HG03039 (cell line): Measurements from ENCODE around the gene BDKRB1.

Experiments
- ATAC-seq: cut with Tn5 transposase; IDR thresholded peaks from one replicate; pipeline ENCODE4 v1.9.1; 2021; ENCODE audit warnings: mild to moderate bottlenecking, moderate library complexity; ENCODE audit not compliant: unreplicated experiment

Gene BDKRB1

DNA sequence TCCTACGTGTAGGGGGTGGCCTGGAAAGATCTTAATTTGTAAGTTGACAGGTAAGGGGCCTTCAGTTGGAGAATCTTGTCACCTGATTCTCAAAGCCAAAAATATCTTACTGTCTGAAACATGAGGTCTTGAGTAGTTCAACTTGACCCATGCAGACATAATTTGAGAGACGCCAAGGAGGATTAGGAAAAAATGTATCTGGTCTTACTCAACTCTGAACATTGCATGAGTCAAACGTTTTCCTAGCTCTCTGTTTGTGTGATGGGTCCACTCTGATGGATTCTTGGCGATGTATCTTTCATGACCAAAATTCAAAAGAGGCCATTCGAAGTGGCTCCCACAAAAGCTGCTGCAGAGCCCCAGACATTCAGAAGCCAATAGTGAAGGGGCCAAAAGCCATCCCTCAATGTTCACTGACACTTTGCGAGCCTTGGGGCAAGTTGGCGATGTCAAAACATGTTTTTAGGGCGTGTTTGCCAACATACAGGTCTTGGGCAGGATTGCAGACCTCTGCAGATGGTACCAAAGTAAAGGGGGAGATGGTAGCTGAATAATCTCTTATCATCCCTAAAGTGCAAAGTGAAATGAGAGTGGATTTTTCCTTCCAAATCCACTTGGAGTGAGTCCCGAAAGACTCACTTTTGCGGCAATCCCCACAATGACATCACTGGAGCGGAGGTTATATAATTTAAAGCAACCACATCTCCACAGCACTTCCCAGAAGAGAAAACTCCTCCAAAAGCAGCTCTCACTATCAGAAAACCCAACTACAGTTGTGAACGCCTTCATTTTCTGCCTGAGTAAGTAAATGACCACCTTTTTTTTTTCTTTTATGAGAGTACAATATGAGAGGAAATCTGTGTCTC lies at the start of gene BDKRB1:
TSS of gene BDKRB1 (plus strand) at position 710 of the 866 bp plus-strand sequence. CDS start 7,473 bp downstream, outside the sequence.
- ATAC-seq: no peak

DNA sequence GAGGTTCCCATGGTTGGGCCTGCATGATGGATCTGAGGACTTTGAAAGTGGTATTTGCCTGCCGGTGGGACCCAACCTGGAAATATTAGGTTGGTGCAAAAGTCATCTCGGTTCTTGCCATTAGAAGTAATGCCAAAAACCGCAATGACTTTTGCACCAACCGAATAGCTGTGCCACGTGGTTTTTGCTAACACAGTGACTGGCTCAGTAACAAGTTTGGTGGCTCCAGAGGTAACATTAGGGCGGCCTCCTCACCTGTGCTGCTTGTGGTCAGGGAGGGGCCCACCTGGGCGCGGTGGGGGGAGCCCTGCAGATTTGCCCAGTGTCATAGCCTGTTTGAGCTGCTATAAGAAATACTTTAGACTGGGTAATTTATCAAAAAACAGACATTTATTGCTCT lies 49.5 kb upstream of the BDKRB1 start:
- ATAC-seq: no peak

DNA sequence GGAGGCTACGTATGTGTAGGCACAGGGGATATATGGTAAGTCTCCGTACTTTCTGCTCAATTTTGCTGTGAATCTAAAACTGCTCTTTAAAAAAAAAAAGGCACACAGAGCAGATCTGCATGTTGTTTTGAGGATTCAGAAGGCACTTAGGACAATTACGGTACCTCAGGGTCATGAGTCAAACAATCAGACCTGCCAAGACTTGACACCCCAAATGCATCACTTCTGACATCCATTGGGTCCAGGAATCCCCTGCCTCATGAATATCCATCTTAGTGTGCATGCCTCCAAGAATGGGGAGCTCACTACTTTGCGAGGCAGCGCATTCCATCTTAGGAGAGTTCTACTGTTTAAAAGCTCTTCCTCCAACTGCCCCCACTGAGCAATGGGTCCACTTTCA lies 48.3 kb upstream of the BDKRB1 start:
- ATAC-seq: no peak

DNA sequence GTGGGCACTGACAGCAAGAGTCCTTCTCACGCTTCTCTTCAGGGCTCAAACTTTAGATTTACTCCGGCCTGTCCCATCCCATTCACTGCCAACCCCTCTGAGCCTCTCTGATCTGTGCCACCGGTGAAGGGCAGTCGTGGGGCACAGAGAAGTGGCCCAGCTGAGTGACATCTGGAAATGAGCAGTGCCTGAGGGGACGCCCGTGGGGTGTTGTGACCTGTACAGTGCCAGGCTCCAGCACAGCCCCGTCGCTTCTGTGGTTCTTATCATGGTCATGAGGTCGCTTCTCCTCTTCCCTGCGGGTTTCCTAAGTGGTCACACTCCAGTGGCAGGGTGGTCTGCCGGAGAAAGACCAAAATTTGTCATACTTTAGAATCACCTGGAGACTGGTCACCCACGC lies 47.3 kb upstream of the BDKRB1 start:
- no peak for ATAC-seq

DNA sequence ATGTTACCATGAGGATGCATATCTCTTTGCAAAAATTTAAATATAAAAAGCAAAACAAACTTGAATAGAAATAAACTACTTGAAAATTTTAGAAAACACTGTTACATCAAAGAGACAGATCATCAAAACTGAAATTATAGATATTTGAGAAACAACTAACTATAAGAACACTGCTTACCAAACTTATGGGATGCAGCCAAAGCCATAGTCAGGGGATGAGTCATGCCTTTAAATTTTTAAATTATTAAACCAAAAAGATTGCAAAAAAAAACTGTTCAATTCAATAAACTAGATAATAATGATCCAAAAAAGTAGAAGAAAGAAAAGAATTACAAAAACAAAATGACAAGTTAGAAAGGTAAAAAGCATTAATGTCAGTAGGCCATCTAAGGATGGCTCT lies 43.9 kb upstream of the BDKRB1 start:
- ATAC-seq: no peak

DNA sequence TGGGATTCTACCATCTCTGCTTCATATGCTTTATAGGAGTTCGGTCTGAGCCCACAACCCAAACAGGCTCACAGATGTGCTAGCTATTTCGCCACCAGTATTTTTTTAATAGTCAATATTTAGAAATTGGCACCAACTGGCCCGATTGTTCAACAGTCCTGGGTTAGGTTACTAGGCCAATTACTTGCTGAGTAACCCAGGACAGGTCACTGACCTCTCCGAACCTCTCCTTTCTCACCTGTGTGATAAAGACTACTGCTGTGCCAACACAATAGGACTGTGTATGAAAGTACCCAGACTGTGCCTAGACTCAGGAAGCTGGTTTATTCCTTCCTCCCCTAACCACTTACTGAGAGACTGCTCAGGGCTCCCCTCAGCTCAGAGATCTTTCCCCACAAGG lies 43.1 kb upstream of the BDKRB1 start:
- ATAC-seq: no peak

DNA sequence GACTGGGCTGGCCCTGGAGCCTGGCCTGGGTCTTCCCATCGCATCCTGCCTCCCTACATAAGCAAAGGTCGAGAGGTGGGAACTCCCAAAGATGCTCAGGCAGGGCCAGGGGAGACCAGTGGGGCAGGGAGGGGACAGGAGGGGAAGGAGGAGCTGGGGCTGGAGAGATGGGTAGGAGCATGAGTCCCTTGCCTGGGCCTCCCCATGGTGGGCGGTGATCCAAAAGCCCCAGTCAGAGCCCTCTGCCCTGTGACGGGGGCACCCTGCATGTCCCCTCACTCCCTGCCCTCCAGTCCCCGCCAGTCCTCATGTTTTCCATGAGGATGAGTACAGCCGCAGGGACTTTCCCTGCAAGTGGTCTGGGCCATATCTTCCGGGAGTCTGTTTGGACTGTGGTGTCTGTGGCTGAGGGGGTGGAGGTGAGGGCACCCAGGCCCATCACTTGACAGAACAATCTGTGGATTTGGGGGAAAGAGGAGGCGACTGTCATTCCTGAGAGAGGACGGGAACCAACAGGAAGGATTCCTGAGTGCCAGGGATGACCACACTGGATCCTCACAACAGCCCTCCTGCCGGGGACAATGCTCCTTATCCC lies 42.0 kb upstream of the BDKRB1 start:
- no peak for ATAC-seq

DNA sequence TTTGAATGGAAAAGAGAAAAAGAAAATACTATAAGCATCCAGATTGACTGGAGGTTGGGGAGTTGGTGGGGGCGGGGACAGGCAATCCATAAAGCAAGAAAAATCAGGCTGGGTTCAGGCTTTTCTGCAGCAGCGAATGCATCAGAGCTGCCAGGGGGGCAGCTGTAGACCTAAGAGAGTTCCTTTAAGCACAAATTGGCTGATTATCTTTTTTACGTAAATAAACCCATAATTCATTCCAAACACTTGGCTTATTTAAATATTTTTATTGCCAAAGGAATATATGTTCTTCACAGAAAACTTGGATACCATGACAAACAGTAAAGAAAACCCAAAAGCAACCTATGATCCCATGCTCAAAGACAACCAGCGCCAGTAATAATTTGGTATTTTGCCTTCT lies 41.2 kb upstream of the BDKRB1 start:
- ATAC-seq: no peak

DNA sequence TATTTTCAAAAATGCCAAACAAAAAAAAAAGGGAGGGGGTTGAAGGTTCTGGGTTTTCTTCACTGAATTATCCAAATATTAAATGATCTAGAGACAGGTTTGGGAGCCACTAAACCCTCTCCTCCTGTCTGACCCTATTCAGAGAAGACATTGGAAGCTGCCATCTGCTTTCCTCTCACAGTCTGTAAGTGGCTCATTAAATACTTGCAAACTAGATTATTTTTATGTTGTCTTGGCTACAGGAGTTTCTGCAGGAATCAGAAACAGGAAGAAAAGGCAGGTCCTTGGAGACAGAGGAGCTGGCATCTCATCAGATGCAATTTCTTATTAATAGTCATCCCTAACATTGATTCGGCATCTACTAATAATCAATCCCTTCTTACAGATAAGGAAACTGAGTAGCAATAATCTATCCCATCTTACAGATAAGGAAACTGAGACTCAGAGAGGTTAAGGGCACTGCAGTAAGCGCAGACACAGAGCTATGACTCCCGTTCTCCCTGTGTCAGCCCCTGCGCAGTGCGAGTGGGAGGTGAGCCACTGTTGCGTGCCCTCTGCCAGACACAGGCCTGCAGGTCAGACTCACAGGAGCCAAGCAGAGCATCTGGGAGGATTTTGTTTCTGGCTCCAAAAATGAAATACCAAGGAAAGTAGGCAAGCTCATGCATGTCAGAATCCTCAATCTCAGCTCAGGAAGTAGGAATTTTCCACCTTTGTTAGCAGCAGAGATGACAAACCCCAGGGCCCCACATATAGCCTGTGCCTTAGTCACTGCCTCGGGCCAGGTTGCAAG lies 40.4 kb upstream of the BDKRB1 start:
- no peak for ATAC-seq

DNA sequence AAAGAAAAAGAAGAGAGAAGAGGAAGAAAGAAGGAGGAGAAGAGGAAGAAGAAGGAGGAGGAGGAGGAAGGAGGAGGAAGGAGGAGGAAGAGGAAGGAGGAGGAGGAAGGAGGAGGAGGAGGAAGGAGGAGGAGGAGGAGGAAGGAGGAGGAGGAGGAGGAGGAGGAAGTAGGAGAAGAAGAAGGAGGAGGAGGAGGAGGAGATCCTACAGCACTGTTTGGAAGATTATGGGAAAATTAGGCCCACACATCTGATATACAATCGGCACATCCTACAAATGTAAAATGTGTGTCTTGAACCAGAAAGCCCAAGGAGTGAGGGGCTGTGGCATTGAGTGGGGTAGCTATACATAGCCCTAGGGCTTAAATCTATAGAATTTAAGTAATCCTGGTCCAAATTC lies 39.4 kb upstream of the BDKRB1 start:
- no peak for ATAC-seq

DNA sequence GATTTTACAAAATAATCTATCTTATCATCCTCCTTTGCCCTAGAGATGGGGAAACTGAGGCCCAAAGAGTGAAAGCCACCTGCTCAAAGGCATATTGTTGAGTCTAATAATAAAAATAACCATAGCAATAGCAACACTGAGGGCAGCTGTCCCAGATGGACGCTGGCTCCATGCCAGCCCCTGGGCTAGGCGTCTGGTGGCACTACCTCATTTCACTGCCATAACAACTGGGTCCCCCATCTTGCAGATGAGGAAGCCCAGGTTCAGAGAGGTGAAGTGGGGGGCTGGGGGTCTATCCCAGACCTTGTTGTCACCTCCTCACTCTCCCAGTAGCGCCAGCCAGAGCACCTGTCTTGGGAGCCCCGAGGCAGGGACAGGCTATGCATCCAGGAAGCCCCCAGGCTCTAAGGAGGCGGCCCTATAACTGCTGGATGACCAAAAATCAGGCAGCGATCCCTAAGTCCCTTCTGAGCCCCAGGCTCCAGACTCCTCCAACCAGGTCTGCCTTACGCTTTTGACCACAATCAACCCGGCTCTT lies 38.6 kb upstream of the BDKRB1 start:
- no peak for ATAC-seq

DNA sequence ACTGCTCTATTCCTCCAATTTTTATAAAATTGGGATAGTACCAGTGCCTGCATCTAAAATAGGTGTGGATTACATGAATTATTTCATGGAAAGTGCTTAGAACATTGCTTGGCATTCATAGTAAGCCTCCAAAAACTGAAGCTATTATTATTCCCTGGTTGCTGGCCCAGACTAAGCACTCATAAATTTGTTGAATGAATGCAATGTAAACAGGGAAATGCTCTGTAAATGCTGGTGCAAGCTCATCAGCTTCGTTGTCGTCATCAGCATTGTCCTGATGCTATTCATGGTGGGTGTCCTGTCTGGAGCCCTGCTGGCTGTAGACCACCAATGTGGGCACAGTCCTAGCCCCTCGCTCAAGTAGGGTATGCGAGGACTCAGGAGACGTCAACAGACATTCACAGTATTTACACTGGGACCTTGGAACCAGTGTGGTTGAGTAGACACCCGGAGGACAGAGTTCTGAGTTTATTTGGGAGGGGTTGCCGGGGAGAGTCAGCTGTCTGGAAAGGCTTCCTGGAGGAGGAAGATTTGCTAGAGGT lies 34.8 kb upstream of the BDKRB1 start:
- ATAC-seq: no peak

DNA sequence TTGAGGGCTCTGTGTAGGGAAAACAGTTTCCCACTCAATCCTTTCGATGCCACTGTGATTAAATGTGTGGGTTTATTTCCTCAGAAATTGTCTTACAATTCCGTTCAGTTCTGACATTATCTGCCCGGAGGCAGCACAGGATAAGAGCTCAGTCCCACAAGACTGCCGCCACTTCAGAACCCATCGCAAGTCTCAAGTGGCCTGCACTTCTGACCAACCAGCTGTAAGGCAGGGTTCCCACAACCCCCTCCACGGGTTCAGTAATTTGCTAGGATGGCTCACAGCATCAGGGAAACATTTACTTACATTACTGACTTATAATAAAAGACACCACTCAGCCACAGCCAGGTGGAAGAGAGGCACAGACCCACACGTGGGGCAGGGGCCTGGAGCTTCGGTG lies 34.2 kb upstream of the BDKRB1 start:
- no peak for ATAC-seq

DNA sequence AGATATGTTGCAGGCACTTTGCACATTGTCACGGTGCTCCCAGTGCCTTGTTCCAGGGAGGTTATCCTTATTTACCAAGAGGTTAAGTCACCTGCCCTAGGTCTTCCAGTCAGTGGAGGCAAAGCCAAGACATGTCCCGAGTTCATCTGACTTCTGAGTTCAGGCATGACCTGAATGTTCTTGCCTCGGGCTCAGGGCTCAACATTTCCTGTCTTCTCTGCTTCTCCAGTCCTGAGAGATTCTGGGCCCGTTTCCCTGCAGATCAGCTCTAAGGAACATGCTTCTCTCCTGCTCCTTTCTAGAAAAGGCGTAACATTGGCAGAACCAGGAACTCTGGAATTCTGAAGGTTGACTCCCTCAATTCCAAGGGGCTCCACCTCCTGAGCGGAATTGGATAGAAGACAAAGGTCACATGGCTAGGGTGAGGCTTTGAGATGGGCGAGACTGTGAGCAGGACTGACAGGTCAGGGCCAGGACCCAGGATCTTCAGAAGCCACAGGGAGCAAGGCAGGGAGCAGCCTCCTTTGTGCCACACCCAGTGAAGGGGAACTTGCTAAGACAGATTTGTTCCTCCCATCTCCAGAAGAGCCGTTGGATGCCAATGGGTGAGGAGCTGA lies 31.4 kb upstream of the BDKRB1 start:
- ATAC-seq: no peak

DNA sequence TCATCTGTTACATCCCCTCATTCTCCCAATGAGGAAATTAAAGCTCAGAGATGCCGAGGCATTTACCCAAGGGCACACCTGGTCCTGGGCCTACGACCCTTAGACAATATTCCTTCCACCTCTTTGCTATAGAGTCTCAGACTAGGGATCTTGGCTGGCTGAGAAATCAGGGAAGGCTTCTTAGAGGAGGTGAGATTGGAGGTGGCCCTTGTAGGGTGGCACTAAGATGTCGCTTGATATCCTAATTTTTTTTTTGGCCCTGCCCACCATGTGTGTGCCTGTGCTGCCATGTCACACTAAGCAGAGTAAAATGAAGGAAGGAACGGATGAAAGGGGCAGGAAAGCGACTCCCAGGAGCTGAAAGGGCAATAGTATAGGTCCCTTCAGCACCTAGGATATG lies 30.8 kb upstream of the BDKRB1 start:
- ATAC-seq: no peak

DNA sequence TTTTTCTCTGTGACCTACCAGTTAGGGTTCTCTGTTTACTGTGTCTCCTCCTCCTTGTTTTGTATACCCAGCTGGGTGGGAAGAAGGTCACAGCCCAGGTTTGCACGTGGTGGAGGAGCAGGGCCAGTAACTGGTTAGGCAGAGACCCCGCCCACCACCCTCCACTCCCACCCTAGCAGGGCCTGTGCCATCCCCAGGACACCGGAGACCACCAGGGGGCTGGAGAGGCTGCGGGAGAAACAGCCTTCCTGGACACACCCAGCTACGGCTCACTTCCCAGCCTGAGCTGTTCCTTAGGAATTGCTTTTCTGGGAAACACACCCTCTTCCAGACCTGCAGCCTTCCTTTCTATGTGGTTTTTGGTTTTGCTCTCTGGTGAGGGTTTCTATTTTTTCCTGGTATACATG lies 30.3 kb upstream of the BDKRB1 start:
- ATAC-seq: no peak

DNA sequence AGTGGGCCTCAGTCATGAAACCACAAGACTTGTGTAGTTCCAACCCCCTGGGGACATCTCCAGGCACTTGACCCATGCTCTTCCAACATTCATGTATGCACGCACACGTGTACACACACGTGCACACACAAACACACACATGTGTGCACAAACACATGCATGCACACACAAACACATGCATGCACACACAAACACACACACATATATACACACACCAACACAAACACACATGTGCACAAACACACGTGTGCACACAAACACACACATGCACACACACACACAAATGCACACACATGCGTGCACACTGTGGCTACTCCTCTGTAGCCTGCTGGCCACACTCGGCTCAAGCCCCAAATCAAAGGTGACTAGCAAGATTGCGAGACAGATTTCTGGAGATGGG lies 28.6 kb upstream of the BDKRB1 start:
- no peak for ATAC-seq

DNA sequence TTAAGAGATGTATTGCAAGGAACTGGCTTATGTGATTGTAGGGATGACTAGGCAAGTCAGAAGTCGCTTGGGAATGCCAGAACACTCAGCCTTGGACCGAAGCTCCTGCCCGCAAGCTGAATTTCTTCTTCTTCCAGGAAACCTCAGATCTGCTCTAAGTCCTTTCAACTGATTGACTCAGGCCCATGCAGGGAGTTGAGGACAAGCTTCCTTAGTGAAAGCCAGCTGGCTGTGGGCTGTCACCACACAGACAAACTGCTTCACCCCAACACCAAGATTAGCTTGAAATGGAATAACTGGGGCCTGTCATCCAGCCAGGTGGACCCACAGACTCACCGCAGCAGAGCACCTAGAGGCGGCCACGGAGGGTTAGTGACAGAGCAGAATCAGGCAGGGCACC lies 26.7 kb upstream of the BDKRB1 start:
- no peak for ATAC-seq

DNA sequence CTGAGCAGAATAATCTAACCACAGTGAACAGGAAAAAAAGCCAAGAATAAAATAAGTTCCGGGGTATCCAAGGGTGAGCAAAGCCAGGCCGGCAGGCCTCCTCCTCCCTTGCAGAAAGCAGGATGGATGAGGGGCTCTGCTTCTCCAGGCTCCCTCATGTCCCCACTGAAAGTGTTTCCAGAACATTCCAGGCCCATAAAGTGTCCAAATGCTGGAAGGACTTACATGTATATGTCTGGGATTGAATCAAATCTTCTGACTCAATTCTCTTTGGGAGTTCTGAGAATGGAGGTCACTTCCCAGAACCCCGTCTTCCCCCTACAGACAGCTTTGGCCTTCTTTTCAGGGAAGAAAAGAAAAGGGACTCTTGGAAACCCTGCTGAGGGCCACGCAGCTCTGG lies 25.0 kb upstream of the BDKRB1 start:
- no peak for ATAC-seq

DNA sequence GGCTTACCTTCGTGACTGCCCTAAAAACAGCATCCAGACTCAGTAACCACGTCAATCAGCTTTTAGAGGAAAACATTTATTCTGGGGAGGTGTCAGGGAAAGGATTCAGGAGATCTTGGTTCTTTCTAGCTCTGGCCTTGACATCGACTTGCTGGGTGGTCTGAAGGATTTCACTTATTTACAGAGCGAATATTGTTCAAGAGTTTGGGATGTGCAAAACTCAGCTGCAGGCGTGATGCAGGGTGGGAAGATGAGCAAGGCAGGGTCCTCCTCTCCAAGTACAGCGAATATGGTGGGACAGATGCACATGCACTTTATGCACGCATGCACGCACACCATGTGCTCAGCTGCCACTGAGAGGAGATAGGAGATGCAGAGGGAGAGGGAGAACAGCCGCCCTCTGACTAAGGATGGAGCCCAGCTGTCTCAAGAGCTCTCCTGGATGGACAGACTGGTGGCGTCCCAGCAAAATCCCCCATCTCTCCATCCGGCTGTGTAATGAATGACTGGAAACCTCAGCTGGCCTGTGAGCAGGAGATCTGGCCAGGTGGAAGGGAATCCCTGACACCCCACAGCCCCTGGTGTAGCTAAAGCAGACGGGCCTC lies 24.4 kb upstream of the BDKRB1 start:
- no peak for ATAC-seq
